ENCODE results near the gene MNT. TPM values are rescaled to one million over a fixed set of nuclear protein-coding genes. Genes with fewer than 3 reads are reported as not detected.

The MNT gene
- polyA plus RNA-seq, 1 donor (not counting 4 experiments of a cell fraction or from before 2014, with no cell fraction given), result 2.0 TPM

- FAIRE-seq (no peak), DNase-seq (ENCODE audit: low read depth, low spot score) (no peak)
- Histone ChIP-seq H3K27ac (ENCODE audit: control insufficient read depth, insufficient read depth, low read length) (no peak overlapping the region), H4K20me1 (ENCODE audit: control insufficient read depth, extremely low read depth, insufficient read depth, low read length) (no peaks in the 10 kb centered on the region), H3K4me1 (ENCODE audit: control insufficient read depth, extremely low read depth, insufficient read depth, low read length) (peaks cover 10% of the 10 kb centered on the region), H3K4me2 (ENCODE audit: control insufficient read depth, extremely low read depth, insufficient read depth, low read depth, low read length) (no peak overlapping the region), H3K9me1 (ENCODE audit: control insufficient read depth, extremely low read depth, insufficient read depth, low read length) (no peaks in the 10 kb centered on the region), H3K9me3 (ENCODE audit: control insufficient read depth, low read depth, low read length) (no peaks in the 10 kb centered on the region), H3K9ac (ENCODE audit: control insufficient read depth, extremely low read depth, insufficient read depth, low read length) (no peak overlapping the region), H3K27me3 (ENCODE audit: control insufficient read depth, extremely low read depth, insufficient read depth, low read length) (no peaks in the 10 kb centered on the region), H3K4me3 (ENCODE audit: control insufficient read depth in 2 of 3, extremely low read depth in 1 of 3, insufficient read depth in 2 of 3, low read depth in 1 of 3, low read length in 3 of 3) (no peak overlapping the region), H2AFZ (ENCODE audit: control insufficient read depth, low read length) (no peak overlapping the region), H3K36me3 (ENCODE audit: control insufficient read depth in 2 of 2, extremely low read depth in 1 of 2, insufficient read depth in 2 of 2, low read length in 2 of 2) (peaks cover 12 to 29% of the 10 kb centered on the region in 2 experiments), H3K79me2 (ENCODE audit: control insufficient read depth, insufficient read depth, low read length) (peaks cover 2% of the 10 kb centered on the region)
- TF ChIP-seq, protein P1, sequence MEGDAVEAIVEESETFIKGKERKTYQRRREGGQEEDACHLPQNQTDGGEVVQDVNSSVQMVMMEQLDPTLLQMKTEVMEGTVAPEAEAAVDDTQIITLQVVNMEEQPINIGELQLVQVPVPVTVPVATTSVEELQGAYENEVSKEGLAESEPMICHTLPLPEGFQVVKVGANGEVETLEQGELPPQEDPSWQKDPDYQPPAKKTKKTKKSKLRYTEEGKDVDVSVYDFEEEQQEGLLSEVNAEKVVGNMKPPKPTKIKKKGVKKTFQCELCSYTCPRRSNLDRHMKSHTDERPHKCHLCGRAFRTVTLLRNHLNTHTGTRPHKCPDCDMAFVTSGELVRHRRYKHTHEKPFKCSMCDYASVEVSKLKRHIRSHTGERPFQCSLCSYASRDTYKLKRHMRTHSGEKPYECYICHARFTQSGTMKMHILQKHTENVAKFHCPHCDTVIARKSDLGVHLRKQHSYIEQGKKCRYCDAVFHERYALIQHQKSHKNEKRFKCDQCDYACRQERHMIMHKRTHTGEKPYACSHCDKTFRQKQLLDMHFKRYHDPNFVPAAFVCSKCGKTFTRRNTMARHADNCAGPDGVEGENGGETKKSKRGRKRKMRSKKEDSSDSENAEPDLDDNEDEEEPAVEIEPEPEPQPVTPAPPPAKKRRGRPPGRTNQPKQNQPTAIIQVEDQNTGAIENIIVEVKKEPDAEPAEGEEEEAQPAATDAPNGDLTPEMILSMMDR (optimal IDR thresholded peaks at IDR 0.05 in 1 of 3, IDR thresholded peaks at IDR 0.05 in 1 of 3, conservative IDR thresholded peaks at IDR 0.05 in 1 of 3; ENCODE audit: extremely low read depth in 1 of 3, insufficient read depth in 2 of 3, low read length in 3 of 3), result no peak
- no peak for TF ChIP-seq EZH2 (IDR thresholded peaks at IDR 0.05; ENCODE audit: low read length)
- dilution Hi-C loops (cut with MboI; ENCODE audit: extremely low pct_ligation_motif_present, low sequenced_read_pairs), result no loop called here
These were observed 34.4 kb upstream of the MNT start for GRCh38 chr17:2435181-2435741.

DNA sequence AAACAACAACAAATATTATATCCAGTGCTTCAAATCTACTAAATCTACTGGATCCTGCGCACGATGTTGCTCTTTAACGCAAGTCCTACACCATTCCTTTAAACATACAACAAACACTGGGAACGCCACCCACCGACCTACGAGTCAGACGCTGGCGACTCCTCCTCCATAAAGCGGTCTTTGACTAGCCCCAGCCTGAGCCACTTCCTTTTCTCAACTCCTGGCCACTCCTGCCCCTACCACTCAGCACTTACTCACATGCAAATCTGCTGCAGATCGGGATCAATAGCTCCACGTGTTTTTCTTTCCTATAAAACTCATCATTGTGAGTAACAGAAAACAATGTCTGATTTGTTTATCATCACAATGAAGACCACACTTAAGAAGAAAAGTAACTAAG, 32.8 kb upstream of the MNT start:
- TF ChIP-seq EZH2 (IDR thresholded peaks at IDR 0.05; ENCODE audit: low read length), result no peak
- TF ChIP-seq, protein P1 (optimal IDR thresholded peaks at IDR 0.05 in 1 of 3, IDR thresholded peaks at IDR 0.05 in 1 of 3, conservative IDR thresholded peaks at IDR 0.05 in 1 of 3; ENCODE audit: extremely low read depth in 1 of 3, insufficient read depth in 2 of 3, low read length in 3 of 3), result no peak
- H2AFZ ChIP-seq (ENCODE audit: control insufficient read depth, low read length), result no peak overlapping the region
- H3K9ac ChIP-seq (ENCODE audit: control insufficient read depth, extremely low read depth, insufficient read depth, low read length), result no peak overlapping the region
- H3K4me2 ChIP-seq (ENCODE audit: control insufficient read depth, extremely low read depth, insufficient read depth, low read depth, low read length), result no peak overlapping the region
- no peaks in the 10 kb centered on the region for H3K27me3 ChIP-seq (ENCODE audit: control insufficient read depth, extremely low read depth, insufficient read depth, low read length)
- dilution Hi-C loops (cut with MboI; ENCODE audit: extremely low pct_ligation_motif_present, low sequenced_read_pairs), result no loop called here
- no peaks in the 10 kb centered on the region for H3K9me1 ChIP-seq (ENCODE audit: control insufficient read depth, extremely low read depth, insufficient read depth, low read length)
- peak; percentile 84 for FAIRE-seq
- H3K79me2 ChIP-seq (ENCODE audit: control insufficient read depth, insufficient read depth, low read length), result peaks cover 2% of the 10 kb centered on the region
- H3K36me3 ChIP-seq (ENCODE audit: control insufficient read depth in 2 of 2, extremely low read depth in 1 of 2, insufficient read depth in 2 of 2, low read length in 2 of 2), result peaks cover 9 to 26% of the 10 kb centered on the region in 2 experiments
- no peak overlapping the region for H3K4me3 ChIP-seq (ENCODE audit: control insufficient read depth in 2 of 3, extremely low read depth in 1 of 3, insufficient read depth in 2 of 3, low read depth in 1 of 3, low read length in 3 of 3)
- H4K20me1 ChIP-seq (ENCODE audit: control insufficient read depth, extremely low read depth, insufficient read depth, low read length), result no peaks in the 10 kb centered on the region
- no peaks in the 10 kb centered on the region for H3K9me3 ChIP-seq (ENCODE audit: control insufficient read depth, low read depth, low read length)
- no peak overlapping the region for H3K27ac ChIP-seq (ENCODE audit: control insufficient read depth, insufficient read depth, low read length)
- peaks cover 10% of the 10 kb centered on the region for H3K4me1 ChIP-seq (ENCODE audit: control insufficient read depth, extremely low read depth, insufficient read depth, low read length)
- DNase-seq (ENCODE audit: low read depth, low spot score), result peak; percentile 28

All from keratinocyte (primary cell).